ENCODE results near the gene PPP6C. TPM values are rescaled to one million over a fixed set of nuclear protein-coding genes. Genes with fewer than 3 reads are reported as not detected.

Gene PPP6C
- total and polyA plus RNA-seq, 2 of the 13 experiments (the other 11 are each of a cell fraction or from before 2014, with no cell fraction given): 18.5 to 20.9 TPM

DNA sequence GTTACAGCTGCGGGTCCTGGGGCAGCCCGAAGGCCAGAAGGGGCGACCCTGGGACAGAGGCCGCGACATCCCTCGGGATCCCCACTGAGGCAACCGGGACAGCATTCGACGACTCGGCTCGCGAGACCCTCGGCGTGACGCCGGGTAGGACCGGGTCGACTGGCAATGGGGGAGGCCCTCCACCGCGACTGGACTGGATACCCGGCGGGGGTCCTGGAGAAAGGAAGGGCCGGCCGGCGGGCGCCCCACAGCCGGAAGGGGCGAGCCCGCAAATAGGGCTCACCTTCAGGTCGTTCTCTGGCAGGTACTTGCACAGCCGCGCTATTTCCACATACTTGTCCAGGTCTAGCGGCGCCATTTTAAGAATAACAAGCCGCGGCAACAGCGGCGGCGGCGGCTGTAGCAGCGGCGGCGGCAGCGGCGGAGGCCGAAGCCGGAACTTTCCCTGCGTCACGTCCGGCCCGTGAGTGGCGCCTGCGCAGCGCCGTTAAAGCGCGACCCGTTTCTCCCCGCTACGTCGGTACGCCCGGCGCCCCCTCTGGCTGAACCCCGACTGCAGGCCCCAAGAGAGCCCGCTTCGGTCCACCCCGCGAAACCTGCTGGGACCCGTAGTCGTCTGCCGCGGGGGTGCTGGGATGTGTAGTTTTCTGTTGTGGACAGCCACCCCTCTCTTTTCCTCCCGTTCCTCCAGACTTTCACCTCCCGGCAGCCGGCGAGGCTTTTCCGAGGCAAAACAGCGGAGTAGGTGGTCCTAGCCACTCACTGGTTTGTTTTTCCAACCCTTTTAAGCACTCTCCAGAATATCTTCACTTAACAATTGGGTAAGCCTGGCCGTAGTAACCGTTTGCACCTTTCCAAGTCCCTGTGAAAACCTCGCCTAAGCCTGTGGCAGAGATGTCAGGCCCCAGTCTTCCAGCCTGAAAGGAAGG, at the start of gene PPP6C (continued):
- TF ChIP-seq, protein P1, sequence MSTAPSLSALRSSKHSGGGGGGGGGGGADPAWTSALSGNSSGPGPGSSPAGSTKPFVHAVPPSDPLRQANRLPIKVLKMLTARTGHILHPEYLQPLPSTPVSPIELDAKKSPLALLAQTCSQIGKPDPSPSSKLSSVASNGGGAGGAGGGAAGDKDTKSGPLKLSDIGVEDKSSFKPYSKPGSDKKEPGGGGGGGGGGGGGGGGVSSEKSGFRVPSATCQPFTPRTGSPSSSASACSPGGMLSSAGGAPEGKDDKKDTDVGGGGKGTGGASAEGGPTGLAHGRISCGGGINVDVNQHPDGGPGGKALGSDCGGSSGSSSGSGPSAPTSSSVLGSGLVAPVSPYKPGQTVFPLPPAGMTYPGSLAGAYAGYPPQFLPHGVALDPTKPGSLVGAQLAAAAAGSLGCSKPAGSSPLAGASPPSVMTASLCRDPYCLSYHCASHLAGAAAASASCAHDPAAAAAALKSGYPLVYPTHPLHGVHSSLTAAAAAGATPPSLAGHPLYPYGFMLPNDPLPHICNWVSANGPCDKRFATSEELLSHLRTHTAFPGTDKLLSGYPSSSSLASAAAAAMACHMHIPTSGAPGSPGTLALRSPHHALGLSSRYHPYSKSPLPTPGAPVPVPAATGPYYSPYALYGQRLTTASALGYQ (CRISPR knock-in tag; IDR thresholded peaks at IDR 0.05): no peak
- TF ChIP-seq ZNF781 (CRISPR knock-in tag; IDR thresholded peaks at IDR 0.05; ENCODE audit: borderline replicate concordance, not compliant biosample characterization) (no peak), NFE2 (CRISPR knock-in tag; IDR thresholded peaks at IDR 0.05) (no peak), ZSCAN30 (CRISPR knock-in tag; IDR thresholded peaks at IDR 0.05) (no peak), STAT6 (CRISPR knock-in tag; IDR thresholded peaks at IDR 0.05; ENCODE audit: borderline replicate concordance) (peak; percentile 47; the same call in 1 of the 2 replicates), CC2D1A (CRISPR knock-in tag; IDR thresholded peaks at IDR 0.05) (0 out of 2 replicates have a peak, but pooled peaks have one; percentile 55), XRCC5 (optimal IDR thresholded peaks at IDR 0.05; ENCODE audit: low read length) (peak; percentile 94), SETDB1 (CRISPR knock-in tag; IDR thresholded peaks at IDR 0.05; ENCODE audit: borderline replicate concordance) (no peak), ZNF660 (CRISPR knock-in tag; IDR thresholded peaks at IDR 0.05; ENCODE audit: borderline replicate concordance, low read depth) (no peak), PHB2 (IDR thresholded peaks at IDR 0.05; ENCODE audit: partially characterized antibody) (no peak), JUNB (CRISPR knock-in tag; IDR thresholded peaks at IDR 0.05; ENCODE audit: borderline replicate concordance) (no peak), ARNT2 (CRISPR knock-in tag; IDR thresholded peaks at IDR 0.05; ENCODE audit: low read depth) (peak; percentile 48; the same call in 1 of the 2 replicates), THYN1 (CRISPR knock-in tag; IDR thresholded peaks at IDR 0.05; ENCODE audit: borderline replicate concordance, low read depth) (no peak), ATF1 (CRISPR knock-in tag; IDR thresholded peaks at IDR 0.05) (peak; percentile 77), ZNF296 (CRISPR knock-in tag; conservative IDR thresholded peaks at IDR 0.05) (no peak), ZNF446 (CRISPR knock-in tag; IDR thresholded peaks at IDR 0.05) (peak; percentile 25; the same call in 1 of the 2 replicates), ZNF256 (CRISPR knock-in tag; conservative IDR thresholded peaks at IDR 0.05) (no peak)
- TF ChIP-seq, protein P2, sequence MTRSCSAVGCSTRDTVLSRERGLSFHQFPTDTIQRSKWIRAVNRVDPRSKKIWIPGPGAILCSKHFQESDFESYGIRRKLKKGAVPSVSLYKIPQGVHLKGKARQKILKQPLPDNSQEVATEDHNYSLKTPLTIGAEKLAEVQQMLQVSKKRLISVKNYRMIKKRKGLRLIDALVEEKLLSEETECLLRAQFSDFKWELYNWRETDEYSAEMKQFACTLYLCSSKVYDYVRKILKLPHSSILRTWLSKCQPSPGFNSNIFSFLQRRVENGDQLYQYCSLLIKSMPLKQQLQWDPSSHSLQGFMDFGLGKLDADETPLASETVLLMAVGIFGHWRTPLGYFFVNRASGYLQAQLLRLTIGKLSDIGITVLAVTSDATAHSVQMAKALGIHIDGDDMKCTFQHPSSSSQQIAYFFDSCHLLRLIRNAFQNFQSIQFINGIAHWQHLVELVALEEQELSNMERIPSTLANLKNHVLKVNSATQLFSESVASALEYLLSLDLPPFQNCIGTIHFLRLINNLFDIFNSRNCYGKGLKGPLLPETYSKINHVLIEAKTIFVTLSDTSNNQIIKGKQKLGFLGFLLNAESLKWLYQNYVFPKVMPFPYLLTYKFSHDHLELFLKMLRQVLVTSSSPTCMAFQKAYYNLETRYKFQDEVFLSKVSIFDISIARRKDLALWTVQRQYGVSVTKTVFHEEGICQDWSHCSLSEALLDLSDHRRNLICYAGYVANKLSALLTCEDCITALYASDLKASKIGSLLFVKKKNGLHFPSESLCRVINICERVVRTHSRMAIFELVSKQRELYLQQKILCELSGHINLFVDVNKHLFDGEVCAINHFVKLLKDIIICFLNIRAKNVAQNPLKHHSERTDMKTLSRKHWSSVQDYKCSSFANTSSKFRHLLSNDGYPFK (CRISPR knock-in tag; IDR thresholded peaks at IDR 0.05; ENCODE audit: borderline replicate concordance): peak; percentile 89; the same call in 1 of the 2 replicates
- TF ChIP-seq, protein P3, sequence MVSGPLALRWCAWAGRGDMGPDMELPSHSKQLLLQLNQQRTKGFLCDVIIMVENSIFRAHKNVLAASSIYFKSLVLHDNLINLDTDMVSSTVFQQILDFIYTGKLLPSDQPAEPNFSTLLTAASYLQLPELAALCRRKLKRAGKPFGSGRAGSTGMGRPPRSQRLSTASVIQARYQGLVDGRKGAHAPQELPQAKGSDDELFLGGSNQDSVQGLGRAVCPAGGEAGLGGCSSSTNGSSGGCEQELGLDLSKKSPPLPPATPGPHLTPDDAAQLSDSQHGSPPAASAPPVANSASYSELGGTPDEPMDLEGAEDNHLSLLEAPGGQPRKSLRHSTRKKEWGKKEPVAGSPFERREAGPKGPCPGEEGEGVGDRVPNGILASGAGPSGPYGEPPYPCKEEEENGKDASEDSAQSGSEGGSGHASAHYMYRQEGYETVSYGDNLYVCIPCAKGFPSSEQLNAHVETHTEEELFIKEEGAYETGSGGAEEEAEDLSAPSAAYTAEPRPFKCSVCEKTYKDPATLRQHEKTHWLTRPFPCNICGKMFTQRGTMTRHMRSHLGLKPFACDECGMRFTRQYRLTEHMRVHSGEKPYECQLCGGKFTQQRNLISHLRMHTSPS (CRISPR knock-in tag; IDR thresholded peaks at IDR 0.05; ENCODE audit: low read depth): no peak; the same call in 1 of the 2 replicates
